ENCODE measurements around the gene DBNDD1.

- TF ChIP-seq, protein P1, sequence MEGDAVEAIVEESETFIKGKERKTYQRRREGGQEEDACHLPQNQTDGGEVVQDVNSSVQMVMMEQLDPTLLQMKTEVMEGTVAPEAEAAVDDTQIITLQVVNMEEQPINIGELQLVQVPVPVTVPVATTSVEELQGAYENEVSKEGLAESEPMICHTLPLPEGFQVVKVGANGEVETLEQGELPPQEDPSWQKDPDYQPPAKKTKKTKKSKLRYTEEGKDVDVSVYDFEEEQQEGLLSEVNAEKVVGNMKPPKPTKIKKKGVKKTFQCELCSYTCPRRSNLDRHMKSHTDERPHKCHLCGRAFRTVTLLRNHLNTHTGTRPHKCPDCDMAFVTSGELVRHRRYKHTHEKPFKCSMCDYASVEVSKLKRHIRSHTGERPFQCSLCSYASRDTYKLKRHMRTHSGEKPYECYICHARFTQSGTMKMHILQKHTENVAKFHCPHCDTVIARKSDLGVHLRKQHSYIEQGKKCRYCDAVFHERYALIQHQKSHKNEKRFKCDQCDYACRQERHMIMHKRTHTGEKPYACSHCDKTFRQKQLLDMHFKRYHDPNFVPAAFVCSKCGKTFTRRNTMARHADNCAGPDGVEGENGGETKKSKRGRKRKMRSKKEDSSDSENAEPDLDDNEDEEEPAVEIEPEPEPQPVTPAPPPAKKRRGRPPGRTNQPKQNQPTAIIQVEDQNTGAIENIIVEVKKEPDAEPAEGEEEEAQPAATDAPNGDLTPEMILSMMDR (IDR thresholded peaks at IDR 0.05) = no peak
- no peak for TF ChIP-seq POLR2AphosphoS5 (IDR thresholded peaks at IDR 0.05)
- TF ChIP-seq POLR2A (IDR thresholded peaks at IDR 0.05; ENCODE audit: low read depth) = no peak
These were observed 17.3 kb downstream of the DBNDD1 start for GRCh38 chr16:90001761-90002503.
